RKO (cell line): ENCODE data around the gene DAAM1.

ENCODE experiments used
- DNase-seq: peaks from one replicate; pipeline ENCODE4 v3.0.0-alpha.2; 2016; ENCODE audit warnings: low spot score

The DAAM1 gene

DNA sequence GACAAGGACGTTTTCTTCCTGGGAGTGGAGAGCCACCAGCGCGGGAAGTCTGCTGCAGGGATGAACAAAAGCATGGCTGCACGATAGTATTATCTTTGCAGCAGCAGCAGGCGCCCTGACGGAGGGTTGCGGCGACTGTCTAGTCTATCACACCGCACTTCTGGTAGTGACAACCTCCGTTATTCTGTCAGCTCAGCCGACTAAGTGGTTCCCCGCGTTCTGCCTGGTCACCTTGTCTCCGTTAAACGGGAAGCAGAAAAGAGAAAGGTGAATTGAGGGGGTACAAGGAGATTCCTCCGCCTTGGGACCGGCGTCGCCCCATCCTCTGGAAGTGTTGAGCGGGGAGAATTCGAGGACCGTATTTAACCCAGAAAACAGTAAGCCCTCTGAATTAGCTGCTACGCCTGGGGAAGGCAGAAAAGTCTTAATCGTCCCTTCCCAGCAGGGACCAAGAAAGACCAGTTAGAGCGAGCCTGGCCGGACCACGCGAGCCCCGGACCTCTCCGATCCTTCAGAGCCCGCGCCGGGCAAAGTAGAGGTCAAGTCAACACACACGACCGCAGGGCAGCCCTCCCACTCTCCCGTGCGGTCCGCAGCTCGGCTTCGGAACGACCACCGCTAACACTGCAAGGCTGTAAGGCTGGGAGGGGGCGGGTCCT, 536 bp upstream of the DAAM1 start:
- no peak for DNase-seq

DNA sequence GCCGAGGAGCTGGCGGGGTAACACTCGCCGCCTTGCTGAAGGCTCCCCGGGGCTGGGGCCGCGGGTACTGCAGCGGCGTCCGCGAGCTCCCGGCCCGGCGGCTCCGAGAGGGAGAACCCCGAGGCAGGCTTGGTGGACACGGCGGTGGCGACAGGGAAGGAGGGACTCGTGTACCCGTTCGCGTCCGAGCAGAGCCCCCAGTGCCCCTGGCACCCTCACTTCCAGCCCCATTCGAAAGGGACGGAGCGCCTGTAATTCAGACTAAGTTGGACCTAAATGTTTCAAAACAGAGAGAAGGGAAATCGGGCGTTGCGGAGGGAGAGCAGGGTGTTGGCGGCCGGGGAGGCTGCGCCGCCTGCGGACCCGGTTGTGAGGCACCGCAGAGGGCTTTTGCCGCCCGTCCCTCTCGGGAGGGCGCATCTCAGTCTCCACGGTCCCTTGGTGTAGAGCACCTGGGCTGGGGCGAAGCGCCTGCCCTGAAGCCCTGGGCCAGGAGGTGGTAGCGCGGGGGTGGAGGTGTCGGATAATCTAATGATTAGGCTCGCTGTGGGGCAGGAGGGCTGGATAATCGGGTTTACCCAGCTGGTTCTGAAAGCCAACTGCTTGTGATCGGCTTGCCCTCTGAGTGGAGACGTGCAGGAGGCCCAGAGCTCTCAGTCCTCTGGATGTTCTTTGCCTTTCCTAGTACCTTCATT, 771 bp downstream of the DAAM1 start:
- DNase-seq, result peak; percentile 30

DNA sequence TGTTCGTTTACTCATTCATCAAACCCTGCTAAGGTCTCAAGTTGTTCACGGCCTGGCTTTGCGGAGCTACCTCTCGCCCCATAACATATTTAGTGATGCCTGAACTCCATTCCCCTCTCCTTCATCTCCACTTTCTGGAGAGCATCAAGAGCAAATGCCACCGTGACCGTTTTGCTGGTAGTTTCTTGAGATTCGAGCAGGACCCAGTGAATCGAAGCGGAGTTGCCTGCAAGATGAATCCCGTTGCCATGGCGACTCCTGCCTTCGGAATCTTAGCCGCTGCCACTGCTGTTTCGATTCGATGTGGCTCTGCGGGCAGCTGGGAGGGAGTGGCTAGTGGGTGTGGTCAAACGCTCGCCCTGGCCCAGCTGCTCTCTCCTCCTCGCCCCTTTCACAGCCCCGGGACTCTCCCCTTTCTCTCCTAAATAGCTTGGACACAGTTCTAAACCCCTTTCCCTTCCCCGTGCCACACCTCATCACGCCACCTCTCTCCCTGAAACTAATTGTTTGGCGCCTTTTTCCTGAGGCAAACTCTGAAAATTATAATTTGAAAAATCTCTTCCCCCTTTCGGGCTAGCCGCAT, 1.4 kb downstream of the DAAM1 start:
- DNase-seq, result peak; percentile 90

DNA sequence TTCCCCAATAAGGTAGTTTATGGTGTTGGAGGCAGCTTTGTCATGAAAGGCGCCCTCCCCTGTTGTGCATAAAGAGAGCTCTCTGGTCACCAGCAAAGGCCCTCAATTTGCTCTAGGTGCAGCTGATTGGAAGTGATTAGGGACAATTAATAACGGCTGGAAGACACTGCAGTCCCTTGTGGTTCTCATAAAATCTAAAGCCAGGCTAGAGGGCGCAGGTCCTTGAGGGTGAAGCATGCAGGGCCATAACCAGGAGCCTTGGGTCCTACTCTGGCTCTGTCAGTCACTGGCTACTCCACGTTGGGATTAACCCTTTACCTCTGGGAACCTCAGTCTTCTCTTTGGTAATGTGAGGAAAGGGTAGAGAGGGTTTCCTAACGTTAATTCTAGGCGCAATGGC, 1.9 kb downstream of the DAAM1 start:
- DNase-seq, result peak; percentile 30

DNA sequence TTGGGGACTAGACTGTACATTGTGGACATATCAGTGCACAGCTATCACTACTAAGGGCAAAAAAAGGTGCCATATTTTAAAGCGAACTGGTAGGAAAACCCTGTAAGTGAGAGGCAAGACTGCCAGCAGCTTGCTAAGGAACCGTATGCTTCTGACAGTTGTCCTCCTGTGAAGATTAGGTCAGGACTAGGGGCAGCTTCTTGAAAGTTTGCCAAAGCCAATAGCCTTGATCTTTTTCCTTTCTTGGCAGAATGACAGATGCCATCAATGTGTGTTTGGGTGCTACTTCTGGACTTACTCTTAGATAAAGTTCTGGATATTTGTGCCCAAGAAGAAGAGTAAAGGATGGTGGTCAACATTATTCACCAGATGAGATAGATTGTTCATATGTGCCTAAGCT, 7.4 kb downstream of the DAAM1 start:
- DNase-seq, result no peak

DNA sequence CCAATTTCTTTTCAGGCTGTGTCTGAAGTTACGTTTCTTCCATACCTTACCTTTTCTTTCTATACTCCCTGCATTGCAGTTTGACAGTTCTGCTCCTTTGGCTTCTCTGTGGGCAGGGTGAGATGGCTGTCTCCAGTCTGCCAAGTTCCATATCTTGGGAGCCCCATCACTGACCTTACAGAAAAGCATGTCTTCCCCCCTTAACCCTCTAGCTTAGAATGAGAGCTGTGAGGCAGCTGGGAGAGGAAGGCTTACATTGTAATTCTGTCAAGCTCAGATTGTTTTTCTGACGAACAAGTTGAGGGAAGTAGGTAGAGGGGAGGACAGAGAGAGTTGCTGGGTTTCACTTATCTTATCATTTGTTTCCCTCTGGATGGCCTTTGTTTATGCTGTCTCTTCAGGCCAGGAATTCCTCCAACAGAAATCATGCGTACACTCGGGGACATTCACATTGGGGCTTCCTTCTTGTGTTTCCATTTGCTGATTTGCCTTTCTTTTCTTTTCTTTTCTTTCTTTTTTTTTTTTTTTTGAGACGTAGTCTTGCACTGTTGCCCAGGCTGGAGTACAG, 9.3 kb downstream of the DAAM1 start:
- no peak for DNase-seq

DNA sequence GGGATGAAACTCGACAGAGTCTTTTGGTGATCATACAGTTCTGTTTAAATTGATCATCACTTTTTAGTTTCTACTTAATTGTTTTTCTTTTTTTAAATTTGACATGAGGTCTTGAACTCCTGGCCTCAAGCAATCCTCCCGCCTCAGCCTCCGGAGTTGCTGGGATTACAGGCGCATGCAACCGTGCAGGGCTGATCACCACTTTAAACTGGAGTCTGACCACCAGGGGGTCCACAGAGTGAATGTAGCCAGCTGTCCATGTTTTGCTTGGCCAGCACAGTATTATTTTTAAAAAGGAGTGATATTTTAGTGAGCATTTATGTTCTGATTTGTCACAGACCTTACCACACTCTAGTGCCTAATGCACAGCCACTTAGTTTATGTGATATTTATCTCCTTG, 10.7 kb downstream of the DAAM1 start:
- no peak for DNase-seq

DNA sequence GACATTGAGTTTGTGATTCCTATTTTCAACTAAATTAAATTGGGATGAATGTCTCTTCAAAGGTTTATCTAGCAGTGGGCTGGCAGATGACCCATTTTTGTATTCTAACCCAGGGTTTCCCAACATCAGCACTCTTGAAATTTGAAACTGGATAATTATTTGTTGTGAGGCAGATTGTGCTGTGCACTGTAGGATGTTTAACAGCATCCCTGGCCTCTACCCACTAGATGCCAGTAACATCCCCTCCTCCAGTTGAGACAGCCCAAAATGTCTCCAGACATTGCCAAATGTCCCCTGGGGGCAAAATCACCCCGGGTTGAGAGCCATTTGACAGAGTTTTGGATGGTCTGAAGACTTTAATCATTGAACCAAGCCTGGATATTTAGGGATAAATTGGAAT, 11.1 kb downstream of the DAAM1 start:
- DNase-seq, result no peak

DNA sequence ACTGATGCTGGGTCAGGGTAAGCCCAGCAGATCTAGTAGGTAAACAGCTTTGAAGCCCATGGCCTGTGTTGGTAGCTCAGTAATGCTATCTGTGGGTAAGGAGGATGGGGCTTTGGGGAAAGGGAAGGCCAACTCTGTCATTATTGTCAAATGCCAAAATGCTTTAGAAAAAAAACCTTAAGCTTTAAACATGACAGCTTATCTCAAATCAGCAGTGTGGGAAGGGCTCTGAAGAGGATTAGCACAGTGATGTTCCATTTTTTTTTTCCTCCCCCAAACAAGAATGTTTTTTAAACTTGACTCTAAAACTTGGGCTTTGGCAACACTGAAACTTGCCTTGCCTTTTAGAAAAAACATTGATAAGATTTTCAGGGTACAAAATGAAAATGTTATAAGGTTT, 11.7 kb downstream of the DAAM1 start:
- DNase-seq, result no peak

DNA sequence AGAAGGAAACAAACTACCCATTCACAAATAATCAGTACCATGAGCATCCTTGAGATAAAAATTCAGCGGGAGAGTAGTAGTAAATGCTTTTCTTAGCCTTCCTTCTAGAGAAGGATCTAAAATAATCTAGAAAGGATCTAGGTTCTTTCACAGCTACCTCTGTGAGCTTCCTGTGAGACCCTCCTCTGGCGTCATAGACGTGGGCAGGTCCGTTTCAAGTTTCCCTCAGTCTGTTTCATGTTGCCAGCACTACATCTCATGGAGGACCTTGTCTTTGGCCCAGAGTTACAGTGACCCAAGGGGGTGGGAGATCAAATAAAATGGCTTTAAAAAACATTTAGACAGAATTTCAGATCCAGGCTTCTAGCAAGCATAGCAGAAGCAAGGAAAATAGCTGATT, 13.6 kb downstream of the DAAM1 start:
- no peak for DNase-seq

DNA sequence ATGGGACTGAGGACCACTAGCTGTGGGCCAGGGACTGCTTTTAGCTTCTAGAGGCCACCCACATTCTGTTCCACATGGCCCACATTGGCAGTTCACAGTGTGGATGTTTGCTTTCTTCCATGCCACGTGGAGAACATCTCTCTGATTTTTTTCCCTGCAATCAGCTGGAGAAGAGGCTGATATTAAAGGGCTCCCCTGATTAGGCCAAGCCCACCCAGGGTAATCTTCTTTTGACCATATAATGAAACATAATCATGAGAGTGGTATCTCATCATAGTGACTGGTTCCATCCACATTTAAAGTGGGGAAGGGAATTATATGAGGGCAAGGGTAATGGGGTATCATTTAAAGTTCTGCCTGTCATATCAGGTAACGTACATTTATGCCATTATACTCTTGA, 15.8 kb downstream of the DAAM1 start:
- no peak for DNase-seq

DNA sequence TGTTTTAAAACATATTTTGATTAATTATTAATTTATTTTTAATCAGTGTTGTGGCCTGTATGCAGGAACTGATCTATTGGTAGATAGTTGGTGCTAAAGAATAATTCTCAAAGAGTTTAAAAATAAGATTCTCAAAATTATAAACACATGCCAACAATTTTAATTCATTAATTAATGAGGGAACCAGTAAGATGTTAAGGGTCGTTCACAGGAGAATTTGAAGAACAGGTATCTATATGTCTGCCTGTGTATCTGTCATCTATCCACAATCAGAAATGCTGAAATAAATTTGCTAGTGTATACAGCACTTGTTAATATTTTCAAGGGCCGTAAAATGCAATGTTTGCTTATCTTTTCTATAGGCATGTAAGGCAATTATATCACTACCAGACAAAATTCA, 18.4 kb downstream of the DAAM1 start:
- DNase-seq, result no peak

DNA sequence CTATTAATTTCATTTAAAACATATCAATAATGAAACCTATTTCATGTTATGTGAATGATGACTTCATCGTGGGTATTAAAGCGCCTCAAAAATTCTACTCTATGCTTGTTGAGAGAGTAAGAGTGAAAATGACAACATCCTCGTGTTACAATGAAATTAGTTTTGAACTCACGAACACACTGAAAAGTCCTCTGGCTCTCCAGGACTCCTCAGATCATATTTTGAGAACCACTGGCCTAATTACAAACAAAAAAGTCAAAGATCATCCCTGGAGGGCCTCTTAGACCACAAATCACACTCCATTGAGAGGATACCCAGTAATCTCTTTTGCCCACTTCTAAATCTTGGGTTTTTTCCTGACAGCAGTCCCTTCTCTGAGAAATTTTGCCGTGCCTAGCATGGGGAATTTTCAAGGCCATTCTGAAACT, 19.1 kb downstream of the DAAM1 start:
- DNase-seq, result no peak

DNA sequence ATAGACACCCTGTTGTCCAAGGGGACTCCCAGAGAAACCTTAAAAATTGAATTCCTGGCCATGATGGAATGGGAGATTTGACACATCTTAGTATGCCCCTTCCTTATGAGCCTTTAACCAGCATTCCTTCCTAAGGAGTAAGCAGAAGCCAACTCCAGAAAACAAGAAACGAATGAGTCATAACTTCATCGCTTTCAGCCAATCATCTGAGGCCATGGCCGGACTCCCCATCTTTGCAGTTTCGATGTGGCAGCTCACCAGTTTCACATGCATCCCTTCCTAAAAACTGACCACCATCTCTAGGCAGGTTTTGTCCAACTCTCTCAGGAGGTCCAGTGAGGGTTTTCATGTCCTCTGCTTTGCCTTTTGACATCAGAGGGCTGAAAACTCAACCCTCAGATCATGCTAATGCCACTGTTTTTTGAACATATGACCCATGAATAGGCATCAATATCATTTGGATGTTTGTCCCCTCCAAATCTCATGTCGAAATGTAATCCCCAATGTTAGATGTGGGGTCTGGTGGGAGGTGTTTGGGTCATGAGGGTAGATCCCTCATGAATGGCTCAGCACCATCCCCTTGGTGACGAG, 19.9 kb downstream of the DAAM1 start:
- DNase-seq, result peak; percentile 89

DNA sequence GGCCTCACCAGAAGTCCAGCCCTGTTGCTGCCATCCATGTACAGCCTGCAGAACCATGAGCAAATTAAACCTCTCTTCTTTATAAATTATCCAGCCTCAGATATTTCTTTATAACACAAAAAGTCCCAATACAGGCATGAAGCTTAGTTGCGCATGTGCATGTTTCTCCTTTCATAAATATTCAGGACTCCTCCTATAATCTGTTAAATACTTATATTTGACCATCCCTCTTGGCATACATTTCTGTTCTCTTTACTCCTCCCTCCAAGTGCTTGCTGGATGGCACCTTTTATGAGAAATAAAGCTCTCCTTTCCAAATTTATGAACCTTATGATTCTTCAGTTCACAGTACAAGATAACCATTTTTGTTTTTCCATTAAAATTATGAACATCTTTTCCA, 20.5 kb downstream of the DAAM1 start:
- DNase-seq, result no peak

DNA sequence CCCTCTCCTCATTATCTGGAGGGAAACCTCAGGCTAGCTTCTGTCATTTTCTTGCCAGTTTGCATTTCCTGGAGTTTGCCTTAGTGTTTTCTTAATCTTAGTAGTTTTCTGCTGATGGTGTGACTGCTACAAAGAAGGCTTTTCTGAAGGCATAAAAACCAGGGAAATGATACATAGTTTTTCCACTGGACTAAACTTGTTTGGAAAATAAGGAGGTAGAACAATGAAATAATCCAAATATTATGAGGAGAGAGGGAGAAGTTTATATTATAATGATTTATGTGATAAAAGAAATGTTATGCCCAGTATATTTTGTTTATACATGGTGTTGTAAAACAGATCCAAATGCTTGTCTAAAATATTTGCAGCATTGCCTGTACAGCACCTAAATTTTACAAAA, 22.2 kb downstream of the DAAM1 start:
- no peak for DNase-seq

DNA sequence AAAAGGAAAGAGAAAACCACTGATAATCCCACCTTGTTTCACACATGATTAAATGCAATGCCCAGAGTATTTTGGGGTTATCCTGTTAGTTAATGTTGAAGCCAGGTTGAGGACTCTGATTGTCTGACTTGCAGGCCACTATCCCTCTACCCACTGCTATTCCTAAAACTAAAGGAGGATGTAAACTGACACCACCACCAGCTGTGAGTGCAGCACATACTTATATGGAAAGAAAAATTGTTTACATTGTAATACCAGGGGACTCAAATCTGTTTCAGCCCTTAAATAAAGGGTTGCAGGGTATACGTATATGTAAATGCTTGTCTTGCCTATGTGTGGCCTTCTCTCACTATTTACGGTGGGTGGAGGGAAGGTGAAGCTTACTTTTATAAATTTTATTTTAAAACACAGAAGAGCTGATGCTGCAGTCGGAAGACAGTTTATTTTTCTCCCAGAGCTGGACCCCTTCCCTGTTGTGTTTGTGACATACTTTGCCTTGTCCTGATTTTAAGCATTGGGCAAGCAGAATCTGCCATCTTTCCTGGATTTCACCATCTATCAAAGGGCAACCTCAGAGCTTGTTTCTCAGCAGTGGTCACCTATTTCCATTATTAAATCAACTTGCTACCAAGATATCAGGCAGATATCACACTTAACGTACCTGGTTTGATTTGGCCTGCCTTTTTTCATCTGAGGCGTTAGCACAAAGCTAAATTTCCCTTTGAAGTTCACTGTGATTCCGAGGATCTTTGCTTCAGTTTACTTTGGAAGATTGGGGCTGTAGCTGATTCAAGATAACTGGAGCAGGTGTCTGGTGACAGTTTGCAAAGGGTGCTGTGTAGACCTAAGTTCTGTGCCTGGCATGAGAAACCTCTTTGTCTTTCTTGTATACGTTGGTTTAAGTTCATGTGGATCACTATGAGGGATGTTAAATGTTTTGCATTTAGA, 25.2 kb downstream of the DAAM1 start:
- no peak for DNase-seq

DNA sequence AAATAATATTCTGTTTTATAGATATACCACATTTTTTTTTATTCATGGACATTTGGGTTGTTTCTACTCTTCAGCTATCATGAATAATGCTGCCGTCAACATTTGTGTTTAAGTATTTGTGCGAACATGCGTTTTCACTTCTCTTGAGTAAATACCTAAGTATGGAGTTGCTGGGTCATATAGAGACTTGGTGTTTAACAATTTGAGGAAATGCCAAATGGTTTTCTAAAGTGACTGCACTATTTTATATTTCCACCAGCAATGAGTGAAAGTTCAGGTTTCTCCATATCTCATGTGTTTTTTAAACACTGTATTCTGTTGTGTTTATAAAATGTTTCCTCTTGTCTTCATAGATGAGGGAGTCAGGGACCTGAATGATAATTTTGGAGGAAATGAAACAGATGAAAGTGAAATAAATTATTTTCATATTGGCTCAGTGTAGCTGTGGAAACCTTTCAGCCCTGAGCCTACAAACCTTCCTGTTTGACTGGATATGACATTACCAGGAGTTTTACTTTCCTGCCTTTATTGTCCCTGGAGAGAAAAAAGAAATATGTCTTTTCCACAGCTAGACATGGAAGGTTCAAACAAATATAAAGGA, 26.3 kb downstream of the DAAM1 start:
- no peak for DNase-seq

DNA sequence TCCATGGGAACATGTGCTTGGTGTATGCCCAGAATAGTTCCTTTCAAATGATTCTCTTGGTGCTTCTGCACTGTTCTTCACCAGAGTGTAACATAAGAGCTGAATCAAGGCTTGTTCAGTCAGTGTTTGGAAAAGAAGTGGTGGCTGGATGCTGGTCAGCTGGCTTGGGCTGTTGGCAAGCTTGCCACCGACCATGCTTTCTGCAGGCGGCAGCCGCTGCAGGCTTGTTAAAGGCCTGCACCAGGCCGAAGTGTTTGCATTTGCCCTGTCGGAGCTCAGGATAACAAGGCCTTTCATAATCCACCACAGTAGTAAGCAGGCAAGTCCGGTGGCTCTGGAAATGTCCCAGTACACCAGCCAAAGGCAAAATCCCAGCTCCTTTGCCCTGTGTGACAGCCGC, 26.9 kb downstream of the DAAM1 start:
- DNase-seq, result no peak

DNA sequence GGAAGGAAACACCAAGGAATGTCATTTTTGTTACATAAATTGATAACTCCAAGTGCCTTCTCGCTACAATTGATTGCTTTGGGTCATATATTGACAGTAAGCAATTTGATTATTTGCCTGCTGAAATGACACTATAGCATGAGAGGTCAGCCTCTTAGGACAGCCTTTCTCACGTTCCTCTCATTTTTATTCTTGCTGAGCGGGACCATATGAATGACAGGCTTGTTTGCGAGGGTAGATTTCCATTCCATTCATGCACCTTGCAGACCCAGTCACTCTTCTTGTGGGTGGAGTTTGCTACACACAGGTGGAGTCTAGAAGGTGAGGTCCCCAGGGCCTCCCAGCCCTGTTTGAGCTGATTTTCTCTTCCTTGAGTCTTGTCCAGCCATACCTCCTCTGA, 27.3 kb downstream of the DAAM1 start:
- DNase-seq, result no peak

DNA sequence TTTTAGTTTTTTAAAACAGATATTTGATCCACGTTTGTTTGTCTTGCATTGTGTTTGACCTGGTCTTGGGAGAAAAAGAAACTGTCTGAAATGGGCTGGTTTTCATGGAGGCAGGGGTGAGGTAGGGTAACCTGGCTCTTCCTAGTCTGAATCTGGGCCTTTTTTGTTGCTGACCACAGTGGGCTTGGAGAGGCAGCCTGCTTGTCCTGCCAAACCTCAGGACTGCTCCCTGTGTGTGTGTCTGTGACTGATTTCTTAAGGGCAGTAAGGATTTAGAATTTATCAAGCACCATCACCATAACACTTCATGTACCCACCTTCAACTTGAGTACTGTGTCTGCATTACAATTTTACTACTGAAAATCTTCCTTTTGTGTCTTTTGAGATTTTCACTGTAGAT, 28.5 kb downstream of the DAAM1 start:
- DNase-seq, result no peak
